Medulla oblongata (tissue), 1 donor: ENCODE results near the gene CPA3.

Experiments
- DNase-seq: peaks from one replicate; pipeline ENCODE4 v3.0.0-alpha.2; 2015; ENCODE audit errors: extremely low spot score

The CPA3 gene

GRCh38 chr3:148914936-148915690 is 50.0 kb downstream of the CPA3 start:
- DNase-seq, result no peak

- no peak for DNase-seq
These were observed 51.0 kb downstream of the CPA3 start for GRCh38 chr3:148916132-148916531.

GRCh38 chr3:148922467-148922866 is 57.4 kb downstream of the CPA3 start:
- DNase-seq, result no peak

GRCh38 chr3:148923592-148923991 is 58.5 kb downstream of the CPA3 start:
- no peak for DNase-seq

- no peak for DNase-seq
These were observed 59.5 kb downstream of the CPA3 start for GRCh38 chr3:148924562-148924961.

GRCh38 chr3:148925845-148926244 is 60.7 kb downstream of the CPA3 start:
- no peak for DNase-seq

GRCh38 chr3:148930752-148931151 is 65.7 kb downstream of the CPA3 start:
- no peak for DNase-seq

GRCh38 chr3:148931574-148931973 is 66.5 kb downstream of the CPA3 start:
- no peak for DNase-seq

GRCh38 chr3:148932972-148933371 is 67.9 kb downstream of the CPA3 start:
- no peak for DNase-seq

GRCh38 chr3:148937467-148938255 is 72.6 kb downstream of the CPA3 start:
- no peak for DNase-seq

- DNase-seq, result no peak
These were observed 73.2 kb downstream of the CPA3 start for GRCh38 chr3:148938306-148938705.

- DNase-seq, result peak; percentile 57
These were observed 73.8 kb downstream of the CPA3 start for GRCh38 chr3:148938936-148939335.

GRCh38 chr3:148940983-148941382 is 75.9 kb downstream of the CPA3 start:
- DNase-seq, result peak; percentile 13

- peak; percentile 90 for DNase-seq
These were observed 78.6 kb downstream of the CPA3 start for GRCh38 chr3:148943506-148944205.

GRCh38 chr3:148945116-148945515 is 80.0 kb downstream of the CPA3 start:
- no peak for DNase-seq
